ENCODE measurements around the gene MOGAT1. TPM values are rescaled to one million over a fixed set of nuclear protein-coding genes. Genes with fewer than 3 reads are reported as not detected.

MOGAT1 gene
- total RNA-seq, 1 donor from 2014 or later, result not detected

GRCh38 chr2:222747526-222748160, 76.2 kb downstream of the MOGAT1 start:
- Mint-ChIP-seq H3K27ac (ENCODE audit: unreplicated experiment) (no peak overlapping the region), H3K9me3 (ENCODE audit: unreplicated experiment) (no peaks in the 10 kb centered on the region), H3K36me3 (ENCODE audit: low read depth, unreplicated experiment) (no peaks in the 10 kb centered on the region), H3K4me1 (ENCODE audit: low read depth, unreplicated experiment) (peaks cover 14% of the 10 kb centered on the region), H3K4me3 (ENCODE audit: unreplicated experiment) (no peak overlapping the region), H3K27me3 (ENCODE audit: low read depth, unreplicated experiment) (no peaks in the 10 kb centered on the region)
- Histone ChIP-seq H3K4me2 (ENCODE audit: low read length) (no peak overlapping the region), H3K4me1 (ENCODE audit: insufficient read depth, low read length) (no peaks in the 10 kb centered on the region), H2AFZ (ENCODE audit: low read depth, low read length) (no peak overlapping the region), H3K27me3 (ENCODE audit: insufficient read depth, low read length) (no peaks in the 10 kb centered on the region), H3K4me3 (ENCODE audit: insufficient read depth, low read depth, low read length) (no peak overlapping the region), H3K36me3 (ENCODE audit: insufficient read depth, low read length) (no peaks in the 10 kb centered on the region), H4K20me1 (ENCODE audit: insufficient read depth, low read length) (no peaks in the 10 kb centered on the region), H3K79me2 (ENCODE audit: insufficient read depth, low read length) (no peaks in the 10 kb centered on the region), H3K9ac (ENCODE audit: low read length) (no peak overlapping the region), H3K27ac (ENCODE audit: low read depth, low read length) (no peak overlapping the region), H3K9me3 (ENCODE audit: insufficient read depth, low read depth, low read length) (no peaks in the 10 kb centered on the region)
- DNase-seq (ENCODE audit: low read depth) (no peak), FAIRE-seq (no peak)
- TF ChIP-seq CTCF (IDR thresholded peaks at IDR 0.05; ENCODE audit: insufficient read depth, low read depth, low read length) (no peak), EZH2 (IDR thresholded peaks at IDR 0.05; ENCODE audit: insufficient read depth, low read length) (no peak)

- no peaks in the 10 kb centered on the region for H3K27me3 Mint-ChIP-seq (ENCODE audit: low read depth, unreplicated experiment)
- Histone ChIP-seq H3K9ac (ENCODE audit: low read length) (no peak overlapping the region), H3K27ac (ENCODE audit: low read depth, low read length) (no peak overlapping the region), H3K4me1 (ENCODE audit: insufficient read depth, low read length) (peaks cover 7% of the 10 kb centered on the region), H3K9me3 (ENCODE audit: insufficient read depth, low read depth, low read length) (no peaks in the 10 kb centered on the region), H3K27me3 (ENCODE audit: insufficient read depth, low read length) (no peaks in the 10 kb centered on the region), H3K4me2 (ENCODE audit: low read length) (no peak overlapping the region), H3K36me3 (ENCODE audit: insufficient read depth, low read length) (no peaks in the 10 kb centered on the region), H4K20me1 (ENCODE audit: insufficient read depth, low read length) (no peaks in the 10 kb centered on the region), H3K79me2 (ENCODE audit: insufficient read depth, low read length) (no peaks in the 10 kb centered on the region), H3K4me3 (ENCODE audit: insufficient read depth, low read depth, low read length) (no peak overlapping the region), H2AFZ (ENCODE audit: low read depth, low read length) (no peak overlapping the region)
- DNase-seq (ENCODE audit: low read depth) (no peak), FAIRE-seq (no peak)
- H3K9me3 Mint-ChIP-seq (ENCODE audit: unreplicated experiment), result no peaks in the 10 kb centered on the region
- no peaks in the 10 kb centered on the region for H3K36me3 Mint-ChIP-seq (ENCODE audit: low read depth, unreplicated experiment)
- H3K4me1 Mint-ChIP-seq (ENCODE audit: low read depth, unreplicated experiment), result peaks cover 20% of the 10 kb centered on the region
- H3K27ac Mint-ChIP-seq (ENCODE audit: unreplicated experiment), result no peak overlapping the region
- TF ChIP-seq CTCF (IDR thresholded peaks at IDR 0.05; ENCODE audit: insufficient read depth, low read depth, low read length), result no peak
- no peak for TF ChIP-seq EZH2 (IDR thresholded peaks at IDR 0.05; ENCODE audit: insufficient read depth, low read length)
- H3K4me3 Mint-ChIP-seq (ENCODE audit: unreplicated experiment), result no peak overlapping the region
Measured at GRCh38 chr2:222750533-222750932, 79.1 kb downstream of the MOGAT1 start.

DNA sequence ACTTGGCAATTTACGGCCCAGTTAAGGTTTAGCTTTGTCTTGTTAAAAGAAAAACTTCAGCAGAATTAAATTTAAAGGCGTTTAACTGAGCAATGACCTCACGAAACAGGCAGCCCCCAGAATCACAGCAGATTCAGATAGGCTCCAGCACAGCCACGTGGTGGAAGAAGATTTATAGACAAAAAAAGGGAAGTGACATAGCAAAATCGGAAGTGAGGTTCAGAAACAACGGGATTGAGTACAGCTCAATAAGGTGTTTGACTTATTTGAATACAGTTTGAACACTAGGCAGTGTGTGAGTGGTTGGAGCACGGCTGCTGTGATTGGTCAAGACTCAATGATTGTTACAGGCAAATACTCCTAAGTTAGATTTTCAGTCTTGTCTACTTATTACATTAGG, 79.8 kb downstream of the MOGAT1 start:
- no peak overlapping the region for H3K27ac Mint-ChIP-seq (ENCODE audit: unreplicated experiment)
- H3K27me3 Mint-ChIP-seq (ENCODE audit: low read depth, unreplicated experiment), result no peaks in the 10 kb centered on the region
- peaks cover 8% of the 10 kb centered on the region for H3K4me1 ChIP-seq (ENCODE audit: insufficient read depth, low read length)
- H3K27me3 ChIP-seq (ENCODE audit: insufficient read depth, low read length), result no peaks in the 10 kb centered on the region
- H3K36me3 ChIP-seq (ENCODE audit: insufficient read depth, low read length), result no peaks in the 10 kb centered on the region
- H4K20me1 ChIP-seq (ENCODE audit: insufficient read depth, low read length), result no peaks in the 10 kb centered on the region
- no peak overlapping the region for H3K4me3 Mint-ChIP-seq (ENCODE audit: unreplicated experiment)
- H3K4me3 ChIP-seq (ENCODE audit: insufficient read depth, low read depth, low read length), result no peak overlapping the region
- H3K27ac ChIP-seq (ENCODE audit: low read depth, low read length), result no peak overlapping the region
- H3K36me3 Mint-ChIP-seq (ENCODE audit: low read depth, unreplicated experiment), result no peaks in the 10 kb centered on the region
- TF ChIP-seq EZH2 (IDR thresholded peaks at IDR 0.05; ENCODE audit: insufficient read depth, low read length), result no peak
- no peak for TF ChIP-seq CTCF (IDR thresholded peaks at IDR 0.05; ENCODE audit: insufficient read depth, low read depth, low read length)
- no peaks in the 10 kb centered on the region for H3K9me3 Mint-ChIP-seq (ENCODE audit: unreplicated experiment)
- H3K79me2 ChIP-seq (ENCODE audit: insufficient read depth, low read length), result no peaks in the 10 kb centered on the region
- no peak overlapping the region for H3K9ac ChIP-seq (ENCODE audit: low read length)
- DNase-seq (ENCODE audit: low read depth) (no peak), FAIRE-seq (no peak)
- no peak overlapping the region for H3K4me2 ChIP-seq (ENCODE audit: low read length)
- peaks cover 25% of the 10 kb centered on the region for H3K4me1 Mint-ChIP-seq (ENCODE audit: low read depth, unreplicated experiment)
- no peak overlapping the region for H2AFZ ChIP-seq (ENCODE audit: low read depth, low read length)
- no peaks in the 10 kb centered on the region for H3K9me3 ChIP-seq (ENCODE audit: insufficient read depth, low read depth, low read length)
